Fibroblast of villous mesenchyme (primary cell): ENCODE data around the gene FAM117A. TPM values are rescaled to one million over a fixed set of nuclear protein-coding genes. Genes with fewer than 3 reads are reported as not detected.
A peak's percentile ranks its signal among the peaks of the same experiment; 100 is the strongest.

Experiments used
- DNase-seq: peaks from one replicate; pipeline ENCODE4 v3.0.0-alpha.2; 2010; ENCODE audit warnings: low read depth
- H3K4me3 ChIP-seq: 2 replicates; pipeline ENCODE4 v1.5.1; 2011; ENCODE audit warnings: low read depth, mild to moderate bottlenecking, low read length
- CTCF ChIP-seq: IDR thresholded peaks from 2 replicates; pipeline ENCODE4 v1.5.1; 2012; ENCODE audit warnings: low read depth, mild to moderate bottlenecking, low read length; ENCODE audit not compliant: insufficient read depth
- total RNA-seq: library from RNA; depleted of rRNA; stranded (reverse); fragments of >200 nt; gene quantifications from 2 replicates; pipeline ENCODE4 v1.2.3, GENCODE V29; 2012

FAM117A gene
- total RNA-seq, 1 donor: 1.7 TPM

GRCh38 chr17:49723423-49723822, 40.5 kb downstream of the FAM117A start:
- H3K4me3 ChIP-seq: no peak overlapping the region
- TF ChIP-seq CTCF: no peak
- DNase-seq: peak; percentile 71

GRCh38 chr17:49722066-49722465, 41.9 kb downstream of the FAM117A start:
- no peak for TF ChIP-seq CTCF
- DNase-seq: no peak
- no peak overlapping the region for H3K4me3 ChIP-seq

- no peak for TF ChIP-seq CTCF
- DNase-seq: no peak
- H3K4me3 ChIP-seq: no peak overlapping the region
These were observed 46.5 kb downstream of the FAM117A start for GRCh38 chr17:49717371-49717861.

- no peak for DNase-seq
- H3K4me3 ChIP-seq: no peak overlapping the region
- no peak for TF ChIP-seq CTCF
These were observed 47.1 kb downstream of the FAM117A start for GRCh38 chr17:49716668-49717364.

- no peak overlapping the region for H3K4me3 ChIP-seq
- no peak for TF ChIP-seq CTCF
- no peak for DNase-seq
These were observed 48.1 kb downstream of the FAM117A start for GRCh38 chr17:49715717-49716279.

- no peak for TF ChIP-seq CTCF
- DNase-seq: no peak
- H3K4me3 ChIP-seq: no peak overlapping the region
These were observed 48.7 kb downstream of the FAM117A start for GRCh38 chr17:49715216-49715615.
